ENCODE data around the gene C4orf50.

The C4orf50 gene

DNA sequence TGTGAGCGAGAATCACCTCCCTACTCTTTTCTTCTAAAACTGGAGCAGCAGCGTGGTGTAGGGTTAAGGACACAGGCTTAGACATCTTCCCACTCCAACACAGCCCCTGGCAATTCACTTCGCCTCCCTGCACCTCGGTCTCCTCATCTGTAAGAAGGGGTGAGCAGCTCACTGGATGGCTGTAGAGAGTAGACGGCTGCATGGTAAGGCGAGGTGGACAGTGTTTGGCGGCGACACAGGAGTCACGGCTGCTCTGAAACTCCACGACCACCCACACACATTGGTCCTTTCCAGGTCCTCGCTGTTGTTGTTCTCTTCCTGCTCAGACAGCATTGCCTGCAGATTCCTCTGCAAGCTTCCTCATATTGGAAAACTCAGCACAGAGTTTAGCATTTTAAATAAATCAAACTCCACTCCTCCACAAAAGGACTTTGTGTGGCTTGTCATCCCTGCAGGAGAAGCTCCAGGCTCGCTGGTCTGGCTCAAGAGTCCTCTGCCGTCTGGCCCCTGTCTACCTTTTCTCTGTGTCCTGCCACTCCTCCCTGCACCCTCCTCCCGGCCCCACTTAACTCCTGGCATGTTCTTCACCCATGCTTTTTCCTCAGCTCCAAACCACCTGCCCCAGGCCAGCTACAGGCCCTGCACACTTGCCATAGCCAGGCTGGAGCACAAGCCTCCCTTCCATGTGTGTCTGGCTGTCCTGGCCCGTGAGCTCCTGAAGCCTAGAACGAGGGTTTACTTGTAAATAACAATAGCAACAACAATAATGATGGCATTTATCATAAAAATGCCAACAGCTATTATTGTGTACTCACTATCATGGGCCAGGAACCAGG lies 84.0 kb downstream of the C4orf50 start:
- no peak for DNase-seq

DNA sequence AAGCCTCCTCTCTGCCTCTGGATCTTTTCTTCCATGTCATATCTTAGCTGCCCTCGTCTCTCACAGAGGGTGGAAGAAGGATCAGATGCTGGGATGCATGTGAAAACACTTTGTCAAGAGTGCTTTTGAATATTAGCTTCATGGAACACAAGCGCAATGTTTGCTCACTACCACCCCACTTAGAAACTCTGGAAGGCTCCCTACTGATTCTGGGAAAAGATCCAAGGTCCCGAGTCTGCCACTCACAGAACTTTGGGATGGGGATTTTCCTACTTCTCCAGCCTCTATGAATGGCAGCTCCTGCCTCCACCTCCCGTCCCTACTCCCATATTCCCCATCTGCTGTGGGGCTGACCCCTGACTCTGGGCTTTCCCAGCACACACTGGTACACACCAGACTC lies 85.1 kb downstream of the C4orf50 start:
- DNase-seq, result no peak

DNA sequence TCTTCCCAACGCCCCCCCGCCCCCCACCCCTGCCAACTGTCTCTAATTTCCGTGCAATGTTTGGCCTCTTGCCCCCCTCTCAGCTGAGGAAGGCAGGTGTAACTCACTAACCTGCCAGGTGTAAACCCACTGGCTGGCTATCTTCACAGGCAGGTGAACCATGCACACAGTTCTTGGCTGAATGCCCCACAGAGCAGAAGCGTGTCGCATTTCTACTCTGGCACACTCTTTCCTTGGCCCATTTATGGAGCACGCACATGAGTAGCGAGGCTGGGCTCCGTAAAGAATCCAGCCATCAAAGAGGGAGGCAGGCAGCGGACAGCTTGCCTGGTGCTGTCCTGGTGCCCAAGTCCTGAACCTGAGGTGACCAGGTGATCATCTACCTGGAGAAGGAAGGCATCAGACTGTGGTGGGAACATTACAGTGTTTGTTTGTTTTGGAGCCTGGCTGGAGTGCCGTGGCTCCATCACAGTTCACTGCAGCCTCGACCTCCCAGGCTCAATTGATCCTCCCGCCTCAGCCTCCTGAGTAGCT lies 86.1 kb downstream of the C4orf50 start:
- no peak for DNase-seq

DNA sequence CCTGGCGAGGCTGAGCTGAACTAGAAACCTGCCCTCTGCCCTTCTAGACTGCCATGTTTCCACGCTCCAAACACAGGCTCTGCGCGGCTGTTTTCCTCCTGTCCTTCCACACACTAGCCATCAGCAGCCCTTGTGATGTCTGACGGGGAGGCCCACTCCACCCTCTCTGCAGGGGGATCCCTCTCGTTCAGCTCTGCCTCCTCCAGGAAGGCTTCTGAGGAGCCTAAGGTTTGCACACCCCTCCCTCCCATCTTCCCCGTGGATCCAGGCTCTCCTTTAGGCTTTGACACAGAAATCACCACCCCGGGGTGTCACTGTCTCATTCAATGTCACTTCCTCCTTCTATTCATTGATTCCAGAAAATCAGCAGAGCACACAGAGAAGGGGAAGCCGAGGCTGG lies 86.7 kb downstream of the C4orf50 start:
- no peak for DNase-seq

DNA sequence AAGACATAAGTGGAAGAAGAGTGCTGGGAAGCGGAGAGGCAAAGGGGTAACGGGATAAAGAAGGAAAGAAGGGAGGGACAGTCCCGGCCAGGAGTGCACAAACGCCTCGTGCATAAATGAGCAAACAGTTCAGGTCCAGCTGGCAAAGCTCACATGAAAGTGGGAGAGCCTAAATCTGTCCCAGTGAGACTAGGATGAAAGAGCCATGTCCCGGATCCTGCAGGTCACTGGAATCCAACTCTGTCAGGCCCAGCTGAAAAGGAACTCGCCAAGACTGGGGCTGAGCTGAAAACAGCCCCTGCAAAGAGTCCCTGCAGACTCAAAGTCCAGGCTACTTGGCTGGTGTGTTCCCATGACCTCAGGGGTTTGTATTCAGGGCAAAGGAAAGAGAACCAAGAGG lies 87.4 kb downstream of the C4orf50 start:
- DNase-seq, result no peak

DNA sequence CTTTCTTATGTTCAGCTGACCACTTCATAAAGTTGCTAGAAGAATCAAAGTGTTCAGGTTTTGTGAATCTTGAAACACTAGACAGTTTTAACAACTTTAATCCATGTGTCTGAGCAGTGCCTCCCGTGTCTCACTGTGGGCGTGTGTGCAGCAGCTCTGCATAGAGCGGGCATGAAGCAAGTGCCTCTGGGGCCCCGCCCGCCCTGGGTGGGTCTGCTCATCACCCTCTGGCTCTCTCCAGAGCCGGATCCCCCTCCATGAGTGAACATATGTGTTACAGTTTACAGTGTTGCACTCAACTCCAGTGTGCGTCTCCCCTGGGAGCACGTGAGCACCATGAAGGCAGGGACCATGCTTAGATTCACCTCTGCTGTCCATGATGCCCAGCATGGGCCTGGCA lies 87.8 kb downstream of the C4orf50 start:
- DNase-seq, result no peak

DNA sequence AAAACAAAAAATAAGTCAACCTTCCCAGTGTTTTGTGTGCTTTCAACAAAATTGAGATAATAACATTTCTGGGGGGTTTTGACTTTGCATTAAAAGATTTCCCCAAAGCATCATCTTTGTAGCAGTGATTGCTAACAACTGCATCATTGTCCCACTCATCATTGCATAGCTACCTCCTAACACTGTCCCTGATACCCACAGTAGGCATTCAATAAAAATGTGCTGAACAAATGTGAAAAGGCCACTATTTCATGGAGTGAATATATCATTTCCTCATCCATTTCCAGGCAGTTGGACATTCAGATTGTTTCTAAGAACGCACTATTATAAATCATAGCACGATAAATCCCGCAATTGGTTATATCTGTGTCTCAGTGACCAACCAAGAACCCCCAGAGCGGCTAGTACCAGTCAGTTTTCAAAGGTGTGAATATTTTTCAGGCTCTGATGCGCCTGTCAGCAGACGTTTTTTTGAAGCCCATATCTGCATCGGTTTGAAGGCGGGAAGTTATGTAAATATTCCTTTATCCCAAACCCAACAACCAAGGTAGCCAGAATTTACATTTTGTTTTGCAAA lies 89.3 kb downstream of the C4orf50 start:
- DNase-seq, result no peak

DNA sequence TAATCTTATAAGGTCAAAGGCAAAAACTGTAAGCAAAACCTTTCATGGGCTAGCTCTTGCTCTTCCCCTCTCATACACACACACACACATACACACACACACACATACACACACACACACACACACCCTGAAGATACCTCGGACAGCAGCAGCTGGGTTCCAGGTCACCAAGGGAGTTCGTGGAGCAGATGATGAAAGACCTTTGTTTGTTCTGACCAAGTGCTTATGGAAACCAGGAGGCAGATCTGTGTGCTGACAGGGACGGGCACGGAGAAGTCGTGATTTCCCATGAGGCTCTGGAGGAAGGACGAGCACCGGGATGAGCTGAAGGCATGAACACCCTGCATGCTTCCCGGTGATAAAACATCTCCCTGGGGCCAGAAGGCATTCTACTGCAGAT lies 90.0 kb downstream of the C4orf50 start:
- no peak for DNase-seq

DNA sequence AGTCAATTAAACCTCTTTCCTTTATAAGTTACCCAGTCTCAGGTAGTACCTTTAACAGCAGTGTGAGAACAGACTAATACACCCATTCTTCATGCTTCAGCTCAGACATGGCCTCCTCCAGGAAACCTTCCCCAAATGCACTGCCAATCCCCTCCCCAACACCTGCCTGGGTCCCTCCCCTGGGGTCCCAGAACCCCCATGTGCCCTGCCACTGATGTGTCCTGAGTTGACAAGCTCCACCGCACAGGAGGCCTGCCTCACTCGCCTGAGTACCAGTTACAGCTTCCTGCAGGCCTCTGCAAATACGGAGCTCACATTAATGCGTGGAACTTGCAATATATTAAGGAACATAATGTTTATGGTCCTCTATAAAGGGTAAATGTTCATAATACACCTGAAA lies 90.5 kb downstream of the C4orf50 start:
- DNase-seq, result no peak

DNA sequence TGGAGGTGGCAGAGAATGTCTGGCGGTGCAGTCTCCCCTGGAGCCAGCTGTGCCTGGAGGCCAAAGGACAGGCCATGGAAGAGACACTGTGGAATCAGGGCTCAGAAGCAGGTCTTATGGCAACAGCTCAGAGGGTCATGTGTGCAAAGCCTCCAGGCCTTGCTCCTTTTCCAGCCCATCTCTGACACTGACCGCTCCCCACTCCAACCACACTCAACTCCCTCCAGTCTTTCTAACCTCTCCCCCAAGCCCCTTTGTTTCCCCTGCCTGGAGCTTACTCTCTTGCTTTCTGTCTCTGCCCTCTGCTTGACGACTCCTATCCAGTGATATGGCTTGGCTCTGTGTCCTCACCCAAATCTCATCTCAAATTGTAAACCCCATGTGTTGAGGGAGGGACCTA lies 91.1 kb downstream of the C4orf50 start:
- no peak for DNase-seq

DNA sequence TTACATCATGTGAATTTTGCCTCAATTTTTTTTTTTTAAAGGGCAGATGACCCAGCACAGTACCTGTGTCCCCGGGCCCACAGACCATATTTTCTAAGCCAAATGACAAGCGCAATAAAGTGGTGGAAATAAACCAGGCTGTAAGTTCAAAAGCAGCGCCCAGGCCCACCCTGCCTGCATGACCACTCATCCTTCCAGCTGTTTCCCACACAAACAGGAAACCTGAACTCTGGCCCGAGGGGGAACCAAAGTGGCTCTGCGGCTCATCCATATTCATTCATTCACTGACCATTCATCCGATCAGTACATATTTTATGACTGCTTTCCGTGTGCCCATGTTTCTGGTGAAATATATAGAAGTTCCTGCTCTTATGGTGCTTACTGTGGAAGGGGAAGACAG lies 91.6 kb downstream of the C4orf50 start:
- DNase-seq, result no peak

DNA sequence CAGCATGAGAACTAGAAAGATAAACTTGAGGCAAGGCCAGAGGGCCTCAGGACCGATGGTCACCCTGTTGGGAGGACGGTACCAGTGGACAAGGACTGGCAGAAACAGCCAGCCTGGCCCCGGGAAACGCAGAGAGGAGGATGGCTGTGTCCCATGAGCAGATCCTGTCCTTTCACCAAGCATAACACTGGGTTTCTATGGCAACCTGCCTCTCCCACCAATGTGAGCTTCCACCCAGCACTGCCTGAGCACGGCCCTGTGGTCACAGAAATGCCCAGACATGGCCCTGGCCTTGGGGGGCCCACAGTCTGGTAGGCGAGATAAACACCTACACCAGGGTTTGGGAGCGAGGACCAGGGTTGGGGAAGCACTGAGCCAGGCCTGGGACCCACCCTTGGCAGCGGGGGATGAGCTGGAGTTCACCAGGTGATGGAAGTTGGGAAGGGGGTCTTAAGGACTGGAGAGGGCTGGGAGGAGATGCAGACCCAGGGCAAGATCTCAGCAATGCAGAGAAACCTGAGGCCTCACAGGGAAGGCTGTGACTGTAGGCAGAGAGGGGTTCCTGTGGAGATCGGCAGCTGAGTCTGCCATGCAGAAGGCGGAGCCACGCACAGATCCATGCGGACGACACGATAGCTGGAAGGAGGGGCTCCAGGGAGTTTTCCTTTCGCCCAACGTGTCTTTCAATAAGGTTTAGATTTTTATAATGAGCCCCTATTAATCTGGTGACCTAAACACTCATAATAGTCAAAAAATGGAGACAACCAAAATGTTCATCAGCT lies 92.6 kb downstream of the C4orf50 start:
- DNase-seq, result no peak

DNA sequence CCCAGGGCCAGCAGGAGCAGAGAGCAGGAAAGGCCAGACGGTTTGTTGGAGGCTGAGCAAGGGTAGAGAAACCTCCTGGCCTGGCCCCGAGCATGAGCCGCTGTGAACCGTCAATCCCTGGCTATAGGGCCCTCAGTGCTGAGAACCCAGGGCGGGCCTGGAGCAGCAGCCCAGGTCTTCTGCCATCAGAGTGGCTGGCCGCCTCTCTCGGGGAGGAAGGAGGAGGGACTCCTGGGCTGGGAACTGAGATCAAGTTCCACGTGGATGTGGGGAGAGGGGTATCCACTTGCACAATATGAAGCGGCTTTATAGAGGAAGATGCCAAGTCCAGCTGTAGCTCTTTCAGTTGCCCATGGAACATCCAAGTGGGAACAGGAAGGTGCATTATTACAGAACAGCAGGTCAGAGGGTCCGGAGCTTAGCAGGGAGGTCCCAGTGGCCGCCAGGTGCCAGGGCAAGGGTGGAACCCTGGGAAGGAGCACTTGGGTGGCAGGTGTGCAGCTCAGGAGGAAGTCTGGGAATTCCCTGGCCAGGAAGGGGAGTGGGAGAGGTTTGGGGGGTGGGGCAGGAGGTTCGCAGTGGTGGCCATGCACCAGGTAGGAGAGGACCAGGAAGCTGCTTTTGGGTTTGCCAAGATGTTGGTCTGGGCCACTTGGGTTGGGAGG lies 93.6 kb downstream of the C4orf50 start:
- DNase-seq, result no peak

DNA sequence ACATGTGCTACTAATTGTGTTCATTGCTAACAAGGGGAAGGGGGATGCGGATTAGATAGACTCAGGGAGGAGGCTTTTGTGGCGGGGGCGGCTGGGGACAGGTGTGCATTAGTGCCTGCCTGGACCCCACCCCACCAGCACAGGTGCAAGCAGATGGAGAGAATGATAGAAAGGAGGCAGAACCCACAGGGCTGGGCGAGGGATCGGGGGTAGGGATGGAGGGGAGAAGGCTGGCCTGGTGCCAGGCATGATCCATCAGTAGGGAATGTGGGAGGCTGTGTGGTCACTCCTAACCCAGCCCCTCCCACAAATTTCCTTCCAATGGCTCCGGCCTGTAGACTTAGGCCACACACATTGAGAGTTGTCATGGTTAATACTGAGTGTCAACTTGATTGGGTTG lies 94.9 kb downstream of the C4orf50 start:
- DNase-seq, result no peak

DNA sequence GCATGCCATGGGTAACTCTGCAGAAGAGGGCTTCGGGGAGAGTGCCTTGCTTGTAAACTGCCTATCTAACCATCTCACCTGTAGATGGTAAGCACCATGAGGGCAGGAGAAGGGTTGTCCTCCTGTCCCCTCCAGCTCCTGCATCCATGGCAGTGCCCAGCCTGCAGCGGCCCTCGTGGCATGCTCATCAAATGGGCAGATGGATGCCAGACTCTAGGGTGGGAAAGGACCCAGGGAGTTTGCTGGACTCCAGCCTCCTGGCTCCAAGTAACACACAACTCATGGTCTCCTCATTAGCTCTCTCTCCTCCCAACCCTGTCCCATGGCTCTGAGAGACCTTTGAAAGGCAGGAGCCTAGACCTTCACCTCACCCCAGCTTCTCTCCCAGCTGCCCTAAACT lies 95.7 kb downstream of the C4orf50 start:
- no peak for DNase-seq

DNA sequence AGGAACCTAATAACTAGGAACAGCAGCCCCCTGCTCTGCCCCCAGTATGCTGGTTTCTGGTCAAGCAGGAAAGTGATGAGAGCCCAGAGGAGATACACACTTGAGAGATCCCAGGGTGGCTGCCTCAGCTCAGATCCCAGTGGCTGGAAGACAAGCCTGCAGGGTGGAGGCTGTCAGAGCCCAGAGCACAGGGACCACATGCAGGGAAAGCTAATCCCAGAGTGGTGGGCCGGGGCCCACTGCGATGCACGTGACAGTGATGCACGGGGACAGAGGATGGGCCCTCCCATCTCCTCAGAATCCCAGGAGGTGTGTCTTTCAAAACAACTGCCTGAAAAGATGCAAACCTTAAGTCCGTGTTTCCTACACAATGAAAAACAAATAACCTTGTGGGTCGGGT lies 96.2 kb downstream of the C4orf50 start:
- DNase-seq, result no peak

DNA sequence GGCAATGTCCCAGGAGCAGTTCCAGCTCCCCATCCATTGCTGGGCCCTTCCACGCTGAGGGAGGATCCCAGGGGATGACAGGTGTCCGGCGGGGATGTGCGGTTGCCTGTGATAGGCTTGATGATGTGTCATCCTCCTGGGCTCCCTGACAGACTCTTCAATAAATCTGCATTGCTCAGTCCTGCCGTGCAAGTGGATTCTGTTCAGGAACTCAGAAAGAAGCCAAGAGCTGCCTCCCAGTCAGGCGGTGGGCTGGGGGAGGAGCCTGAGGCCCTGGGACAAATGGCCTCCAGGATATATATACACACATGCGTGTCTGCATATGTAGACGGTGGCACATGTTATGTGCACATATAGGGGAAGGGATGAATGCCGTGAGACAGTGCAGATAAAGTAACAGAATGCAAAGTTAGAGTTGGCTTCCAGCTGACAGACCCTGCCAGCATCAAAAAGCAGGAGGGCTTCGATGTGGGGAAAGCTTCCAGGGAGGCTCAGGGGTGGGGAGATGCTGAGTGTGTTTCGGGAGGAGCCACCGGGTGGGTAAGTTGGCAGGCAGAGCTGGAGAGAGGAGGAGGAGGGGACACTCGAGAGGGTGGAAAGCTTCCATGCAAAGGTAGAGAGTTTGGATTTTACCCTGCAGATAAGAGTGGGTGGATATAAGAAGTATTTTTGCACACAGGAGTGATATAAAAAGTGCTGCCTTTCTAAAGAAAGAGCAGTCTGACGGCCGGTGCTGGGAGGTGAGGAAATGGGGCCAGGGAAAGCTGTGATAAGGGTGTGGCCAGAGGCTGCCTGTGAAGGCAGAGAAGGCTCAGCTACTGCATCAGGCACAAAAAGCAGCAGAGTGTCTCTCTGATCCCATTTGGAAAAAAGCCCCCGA lies 96.9 kb downstream of the C4orf50 start:
- DNase-seq, result no peak

DNA sequence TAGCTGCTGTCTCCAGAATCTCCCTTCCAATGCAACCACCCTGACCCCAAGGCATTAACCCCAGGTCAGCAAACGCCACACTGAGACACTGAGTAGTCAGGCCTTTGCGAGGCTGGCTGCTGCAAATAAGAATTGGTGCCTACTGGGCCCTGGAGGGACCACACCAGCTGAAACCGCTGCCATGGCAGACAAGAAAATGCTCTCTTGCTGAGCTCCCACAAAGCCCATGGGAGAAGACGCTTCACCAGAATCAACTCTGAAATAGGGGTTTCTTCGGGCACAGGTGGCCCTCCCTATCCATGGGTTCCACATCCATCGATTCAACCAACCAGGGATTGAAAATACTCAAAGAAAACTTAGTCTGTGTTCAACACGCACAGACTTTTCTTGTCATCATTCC lies 98.7 kb downstream of the C4orf50 start:
- no peak for DNase-seq

DNA sequence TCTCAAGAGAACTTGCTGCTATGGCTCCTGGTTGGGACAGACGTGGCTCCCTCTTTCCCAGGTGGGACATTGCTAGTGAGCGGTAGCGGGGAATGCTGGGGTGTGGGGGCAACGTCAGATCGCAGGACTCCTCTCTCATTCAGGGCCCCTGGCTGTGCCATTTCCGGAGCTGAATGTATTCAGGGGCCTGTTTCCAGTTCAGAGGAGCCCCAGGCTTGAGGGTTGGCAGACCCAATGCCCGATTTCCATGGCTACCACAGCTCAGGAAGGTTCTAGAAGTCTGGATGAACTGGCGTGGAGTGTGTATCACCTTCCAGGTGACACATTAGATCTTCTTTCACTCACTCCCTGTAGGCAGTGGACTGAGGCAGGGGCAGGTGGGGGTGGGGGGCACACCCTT lies 99.2 kb downstream of the C4orf50 start:
- no peak for DNase-seq

DNA sequence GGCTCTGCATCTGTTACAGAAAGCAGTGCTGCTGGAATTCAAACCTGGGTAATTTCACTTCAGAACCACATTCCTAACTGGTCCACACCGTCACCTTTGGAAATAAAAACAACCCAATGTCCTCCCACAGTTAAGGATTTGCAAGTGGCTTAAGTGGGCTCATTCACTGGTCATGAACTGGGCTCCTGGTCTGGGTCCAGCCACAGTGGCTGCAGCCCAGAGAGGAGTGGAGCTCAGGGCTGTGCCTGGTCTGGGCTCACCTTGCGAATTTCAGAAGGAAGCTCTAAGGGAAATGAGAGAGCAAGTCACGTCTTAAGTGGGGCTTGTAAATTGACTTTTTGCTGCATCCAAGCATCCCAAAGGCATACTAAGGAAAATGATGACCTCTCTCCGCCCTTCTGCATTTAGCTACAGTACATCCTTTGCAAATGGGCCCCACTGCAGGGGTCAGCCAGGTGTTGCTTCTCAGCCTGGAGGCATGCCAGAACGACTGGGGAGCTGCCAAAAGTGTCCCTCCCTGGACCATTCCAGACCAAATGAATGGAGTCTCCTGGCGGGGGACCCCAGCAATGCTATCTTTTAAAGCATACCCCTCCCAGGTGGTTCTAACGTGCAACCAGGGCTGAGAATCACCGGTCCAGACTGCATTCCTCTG lies 99.8 kb downstream of the C4orf50 start:
- no peak for DNase-seq

DNA sequence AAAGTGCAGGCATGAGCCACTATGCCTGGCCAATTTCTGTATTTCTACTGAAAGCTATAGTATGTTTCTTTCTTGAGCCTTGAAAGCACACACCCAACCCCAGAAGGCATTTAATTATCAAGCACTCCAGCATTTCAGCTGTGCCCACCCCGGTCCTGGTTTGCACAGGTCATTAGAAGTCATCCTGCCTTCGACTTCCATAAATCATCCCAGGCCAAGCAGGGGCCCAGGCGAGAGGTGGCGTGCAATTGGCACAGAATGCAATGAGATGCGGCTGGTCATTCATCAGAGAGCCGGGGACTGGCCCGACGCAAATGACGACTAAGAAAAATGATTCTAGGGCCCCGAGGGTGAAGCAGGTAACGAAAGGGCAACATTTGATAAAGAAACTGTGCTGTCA lies 100.6 kb downstream of the C4orf50 start:
- no peak for DNase-seq

DNA sequence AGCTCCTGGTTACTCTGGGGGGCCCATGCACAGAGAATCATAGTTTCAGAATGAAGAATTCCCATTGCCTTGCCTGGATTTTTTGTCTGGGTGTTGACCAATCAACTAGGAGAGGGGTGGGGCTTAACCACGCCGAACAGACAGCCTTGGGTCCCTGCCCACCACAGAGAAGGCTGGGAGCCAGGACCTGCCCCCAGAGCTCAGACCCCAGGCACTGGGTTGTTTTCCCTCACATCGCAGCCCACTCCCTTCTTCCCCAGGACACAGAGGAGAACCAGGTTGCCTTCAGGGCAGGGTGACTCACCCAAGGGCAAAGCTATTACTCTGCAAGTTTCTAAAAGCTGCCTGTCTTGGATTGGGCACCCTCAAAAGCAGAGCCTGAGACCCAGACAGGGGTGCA lies 102.0 kb downstream of the C4orf50 start:
- DNase-seq, result no peak
